Right ventricle myocardium superior (tissue), 1 donor: Measurements from ENCODE around the gene NLRC5. TPM values are rescaled to one million over a fixed set of nuclear protein-coding genes. Genes with fewer than 3 reads are reported as not detected.
A peak's percentile ranks its signal among the peaks of the same experiment; 100 is the strongest.
"Not testable (repeated sequence)": the region's sequence is repeated elsewhere in the genome, so short reads cannot be mapped to it uniquely, and the experiment has no call there.

ENCODE experiments used
- ATAC-seq: fragments of 200-7000 bp; cut with Tn5 transposase; one replicate; pipeline ENCODE4 v1.9.1; 2020; ENCODE audit warnings: mild to moderate bottlenecking; ENCODE audit not compliant: poor library complexity
- DNase-seq: peaks from one replicate; pipeline ENCODE4 v3.0.0-alpha.2; 2020
- intact Hi-C: fragments of 100-400 bp; cut with DNase I; formaldehyde crosslinking; loops from one replicate; pipeline ENCODE4 v1.11.2; 2022
- total RNA-seq: library from RNA; stranded (reverse); fragmentation: NEBNext Ultra II Directional; extraction: Animal tissue kit (Norgen Biotek cat#: 25700); gene quantifications from one replicate; pipeline ENCODE4 v1.2.1, GENCODE V29; 2021
- donor health status: DM: no; HTN: yes; CAD: no; lungs with severe emphysema.

Gene NLRC5
- total RNA-seq, 1 donor from 2014 or later: 9.9 TPM

GRCh38 chr16:56960681-56961281, 28.6 kb upstream of the NLRC5 start:
- ATAC-seq (no peak), DNase-seq (no peak)
- intact Hi-C loops: no loop called here

GRCh38 chr16:56961386-56961785, 28.0 kb upstream of the NLRC5 start:
- DNase-seq (no peak), ATAC-seq (no peak)
- intact Hi-C loops: no loop called here

- no peak for DNase-seq
- ATAC-seq: peak; percentile 42
- intact Hi-C loops: no loop called here
Measured at GRCh38 chr16:56961851-56962281, 27.5 kb upstream of the NLRC5 start, which contains the start of gene CETP. CETP (plus strand) TSS chr16:56961950; CDS start chr16:56961980, 30 bp downstream.

GRCh38 chr16:56964243-56965148, 24.9 kb upstream of the NLRC5 start:
- ATAC-seq: peak; percentile 60
- intact Hi-C loops: loop anchor here (5.0 kb wide), 1 partner anchor 78 kb away; no protein-coding TSS in a partner anchor

GRCh38 chr16:56965149-56966092, 23.9 kb upstream of the NLRC5 start:
- ATAC-seq (no peak), DNase-seq (no peak)
- intact Hi-C loops: loop anchor here (5.0 kb wide), 1 partner anchor 77 kb away; no protein-coding TSS in a partner anchor

More at GRCh38 chr16:56964243-56965148, 24.9 kb upstream of the NLRC5 start:
- DNase-seq: peak; percentile 95

- intact Hi-C loops: loop anchor here (5.0 kb wide), 1 partner anchor 76 kb away; no protein-coding TSS in a partner anchor
- DNase-seq (no peak), ATAC-seq (no peak)
Measured at GRCh38 chr16:56966093-56966475, 23.3 kb upstream of the NLRC5 start.

- DNase-seq (no peak), ATAC-seq (no peak)
- intact Hi-C loops: loop anchor here (5.0 kb wide), 1 partner anchor 75 kb away; no protein-coding TSS in a partner anchor
Measured at GRCh38 chr16:56967733-56968132, 21.6 kb upstream of the NLRC5 start.

- DNase-seq (no peak), ATAC-seq (no peak)
- intact Hi-C loops: loop anchor here (5.0 kb wide), 1 partner anchor 73 kb away; no protein-coding TSS in a partner anchor
Measured at GRCh38 chr16:56969769-56970168, 19.6 kb upstream of the NLRC5 start.

GRCh38 chr16:56970934-56971767, 18.2 kb upstream of the NLRC5 start:
- intact Hi-C loops: no loop called here
- DNase-seq (no peak), ATAC-seq (no peak)

- ATAC-seq (no peak), DNase-seq (no peak)
- intact Hi-C loops: no loop called here
Measured at GRCh38 chr16:56971768-56972043, 17.7 kb upstream of the NLRC5 start.

- DNase-seq (no peak), ATAC-seq (no peak)
- intact Hi-C loops: no loop called here
Measured at GRCh38 chr16:56972403-56973293, 16.7 kb upstream of the NLRC5 start.

GRCh38 chr16:56973294-56973689, 16.1 kb upstream of the NLRC5 start:
- ATAC-seq (no peak), DNase-seq (no peak)
- intact Hi-C loops: no loop called here

GRCh38 chr16:56973899-56974298, 15.5 kb upstream of the NLRC5 start:
- DNase-seq, ATAC-seq, intact Hi-C loops: not testable (repeated sequence)

GRCh38 chr16:56974549-56975300, 14.6 kb upstream of the NLRC5 start:
- no peak for DNase-seq
- ATAC-seq: no peak
- intact Hi-C loops: no loop called here

GRCh38 chr16:56975714-56976113, 13.6 kb upstream of the NLRC5 start:
- DNase-seq: no peak
- intact Hi-C loops: no loop called here
- no peak for ATAC-seq

GRCh38 chr16:56977216-56977615, 12.1 kb upstream of the NLRC5 start:
- ATAC-seq (no peak), DNase-seq (no peak)
- intact Hi-C loops: no loop called here
